ENCODE data around the gene CCM2.

DNA sequence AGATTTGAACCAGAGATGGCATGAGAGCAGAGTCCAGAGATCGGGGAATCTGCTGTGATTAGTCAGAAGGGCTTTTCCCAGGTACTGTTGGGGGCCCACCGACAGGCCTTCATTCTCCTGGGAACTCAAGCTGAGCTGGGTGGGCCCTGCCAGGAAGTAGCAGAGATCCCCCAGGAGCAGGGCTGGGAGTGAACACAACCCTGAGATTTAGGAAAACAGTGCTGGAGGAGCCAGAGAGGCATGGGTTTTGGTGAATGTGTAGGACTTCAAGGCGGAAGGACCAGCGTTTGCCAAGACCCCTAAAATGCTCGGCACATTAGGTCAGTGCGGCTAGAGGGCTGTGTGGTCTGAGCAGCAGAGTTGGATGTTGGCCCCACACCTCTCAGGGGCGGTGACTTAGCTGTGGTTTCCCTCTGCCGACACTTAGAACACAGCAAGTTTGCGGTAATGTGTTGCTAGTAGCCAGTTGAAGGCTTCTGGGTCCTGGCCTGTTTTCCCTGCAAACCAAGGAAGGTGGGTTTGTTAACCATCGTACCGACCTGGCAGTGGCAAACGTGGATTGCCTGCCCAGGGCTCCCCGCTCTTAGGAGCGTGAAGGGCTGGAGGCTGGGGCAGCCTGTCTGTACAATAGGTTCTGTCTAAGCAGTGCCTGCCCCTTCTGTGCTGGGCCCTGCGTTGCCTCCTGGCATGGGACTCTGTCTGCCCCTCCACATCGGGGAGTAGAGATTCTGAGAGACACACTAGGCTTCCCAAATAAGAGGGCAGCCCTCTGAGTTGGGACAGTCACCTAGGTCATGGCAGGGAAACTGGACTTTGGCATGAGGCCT lies 74.7 kb downstream of the CCM2 start:
- TF ChIP-seq, protein P1, sequence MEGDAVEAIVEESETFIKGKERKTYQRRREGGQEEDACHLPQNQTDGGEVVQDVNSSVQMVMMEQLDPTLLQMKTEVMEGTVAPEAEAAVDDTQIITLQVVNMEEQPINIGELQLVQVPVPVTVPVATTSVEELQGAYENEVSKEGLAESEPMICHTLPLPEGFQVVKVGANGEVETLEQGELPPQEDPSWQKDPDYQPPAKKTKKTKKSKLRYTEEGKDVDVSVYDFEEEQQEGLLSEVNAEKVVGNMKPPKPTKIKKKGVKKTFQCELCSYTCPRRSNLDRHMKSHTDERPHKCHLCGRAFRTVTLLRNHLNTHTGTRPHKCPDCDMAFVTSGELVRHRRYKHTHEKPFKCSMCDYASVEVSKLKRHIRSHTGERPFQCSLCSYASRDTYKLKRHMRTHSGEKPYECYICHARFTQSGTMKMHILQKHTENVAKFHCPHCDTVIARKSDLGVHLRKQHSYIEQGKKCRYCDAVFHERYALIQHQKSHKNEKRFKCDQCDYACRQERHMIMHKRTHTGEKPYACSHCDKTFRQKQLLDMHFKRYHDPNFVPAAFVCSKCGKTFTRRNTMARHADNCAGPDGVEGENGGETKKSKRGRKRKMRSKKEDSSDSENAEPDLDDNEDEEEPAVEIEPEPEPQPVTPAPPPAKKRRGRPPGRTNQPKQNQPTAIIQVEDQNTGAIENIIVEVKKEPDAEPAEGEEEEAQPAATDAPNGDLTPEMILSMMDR (conservative IDR thresholded peaks at IDR 0.05), result no peak
- TF ChIP-seq ZFX (IDR thresholded peaks at IDR 0.05), result no peak
